Sciatic nerve (tissue), 2 donors: ENCODE measurements around the gene OR4D2. TPM values are rescaled to one million over a fixed set of nuclear protein-coding genes. Genes with fewer than 3 reads are reported as not detected.
"Not testable (repeated sequence)": the region's sequence is repeated elsewhere in the genome, so short reads cannot be mapped to it uniquely, and the experiment has no call there.

Experiments used
- ATAC-seq: fragments of 200-7000 bp; cut with Tn5 transposase; one replicate; pipeline ENCODE4 v1.9.1; 2020; ENCODE audit warnings: mild to moderate bottlenecking, moderate library complexity
- DNase-seq: peaks from one replicate; pipeline ENCODE4 v3.0.0-alpha.2; 2020; ENCODE audit warnings: low spot score
- intact Hi-C: fragments of 100-400 bp; cut with DNase I; formaldehyde crosslinking; loops from one replicate; pipeline ENCODE4 v1.14.2; 2022
- total RNA-seq: library from RNA; stranded (reverse); fragmentation: NEBNext Ultra II Directional; extraction: Animal tissue kit (Norgen Biotek cat#: 25700); gene quantifications from one replicate; pipeline ENCODE4 v1.2.1, GENCODE V29; 2021
- donor health status: DM: no; HTN: no; CAD: no.
- donor health status: DM: no; HTN: no; CAD: no.

Gene OR4D2
- not detected for total RNA-seq

DNA sequence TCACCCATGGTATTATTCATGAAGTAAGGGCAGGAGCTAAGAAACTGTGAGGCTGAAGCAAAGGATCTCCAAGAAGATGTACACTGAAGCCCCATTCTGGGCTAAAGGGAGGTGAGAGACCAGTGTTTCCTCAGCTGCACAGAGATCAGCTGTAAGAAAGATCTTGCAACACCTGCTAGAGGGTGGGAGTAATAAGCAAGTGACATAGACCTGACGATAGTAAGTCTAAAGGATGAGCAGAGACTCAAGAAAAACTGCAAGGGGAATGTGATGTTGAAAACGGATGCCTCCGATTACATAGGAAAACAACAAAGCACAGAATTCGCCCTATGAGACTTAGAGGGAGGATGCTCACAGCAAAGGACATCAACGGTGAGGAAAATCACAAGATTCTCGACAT lies at the start of gene OR4D2:
OR4D2 (plus strand) TSS at position 301 of the 400 bp plus-strand sequence. CDS start 2,674 bp downstream, outside the sequence.
- DNase-seq, result no peak
- no peak for ATAC-seq
- intact Hi-C loops, result no loop called here

GRCh38 chr17:58117382-58117781 lies 49.4 kb upstream of the OR4D2 start:
- intact Hi-C loops, result loop anchor here (10.0 kb wide), 1 partner anchor 263 kb away; the partner anchor contains the start of gene MRPS23
- no peak for ATAC-seq
- no peak for DNase-seq

GRCh38 chr17:58119491-58119890 lies 47.3 kb upstream of the OR4D2 start:
- DNase-seq, result no peak
- intact Hi-C loops, result loop anchor here (10.0 kb wide), 1 partner anchor 265 kb away; the partner anchor contains the start of gene MRPS23
- ATAC-seq, result no peak

DNA sequence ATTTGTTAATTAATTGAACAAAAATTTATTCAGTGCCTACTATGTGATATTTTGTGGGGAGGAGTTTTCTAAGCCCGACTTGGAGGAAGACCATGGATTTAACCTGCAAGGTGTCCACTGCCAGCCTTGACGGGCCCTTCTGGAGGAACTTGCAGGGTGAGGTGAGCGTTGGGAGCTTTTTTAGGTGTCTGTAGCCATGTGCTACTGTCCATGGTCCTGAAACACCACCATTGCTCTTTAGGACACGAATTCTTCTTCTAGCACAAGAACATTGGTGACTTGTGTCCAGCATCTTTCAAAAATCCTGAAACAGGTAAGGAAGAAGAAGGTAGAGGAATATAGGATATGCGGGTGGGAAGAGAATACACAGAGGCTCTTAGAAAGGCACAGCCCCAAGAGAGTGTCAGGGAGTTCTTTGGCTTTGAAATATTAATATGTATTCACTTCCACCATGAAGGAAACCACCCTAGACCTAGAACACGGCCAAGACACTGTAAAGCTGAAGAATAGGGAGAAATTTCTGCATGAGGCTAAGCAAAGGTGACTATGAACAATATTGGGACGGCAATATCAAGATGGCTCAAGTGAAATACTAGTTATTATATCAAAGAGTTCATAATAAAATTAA lies 46.5 kb upstream of the OR4D2 start:
- intact Hi-C loops, result no loop called here
- no peak for ATAC-seq
- no peak for DNase-seq

GRCh38 chr17:58121925-58122324 lies 44.9 kb upstream of the OR4D2 start:
- DNase-seq (no peak), ATAC-seq (no peak)
- intact Hi-C loops, result no loop called here

DNA sequence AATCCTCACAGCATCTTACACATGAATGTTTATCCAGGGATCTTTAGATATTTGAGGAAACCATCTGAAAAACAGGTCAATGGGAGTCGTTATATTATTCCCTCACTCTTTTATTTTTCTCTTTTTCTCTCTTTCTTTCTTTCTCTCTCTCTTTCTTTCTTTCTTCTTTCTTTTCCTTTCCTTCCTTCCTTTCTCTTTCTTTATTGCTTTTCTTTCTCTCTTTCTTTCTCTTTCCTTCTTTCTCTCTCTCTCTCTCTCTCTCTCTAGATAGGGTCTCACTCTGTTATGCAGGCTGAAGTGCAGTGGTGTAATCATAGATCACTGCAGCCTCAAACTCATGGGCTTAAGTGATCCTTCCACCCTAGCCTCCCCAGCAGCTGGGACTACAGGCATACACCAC lies 38.9 kb upstream of the OR4D2 start:
- intact Hi-C loops, result no loop called here
- ATAC-seq (no peak), DNase-seq (no peak)

DNA sequence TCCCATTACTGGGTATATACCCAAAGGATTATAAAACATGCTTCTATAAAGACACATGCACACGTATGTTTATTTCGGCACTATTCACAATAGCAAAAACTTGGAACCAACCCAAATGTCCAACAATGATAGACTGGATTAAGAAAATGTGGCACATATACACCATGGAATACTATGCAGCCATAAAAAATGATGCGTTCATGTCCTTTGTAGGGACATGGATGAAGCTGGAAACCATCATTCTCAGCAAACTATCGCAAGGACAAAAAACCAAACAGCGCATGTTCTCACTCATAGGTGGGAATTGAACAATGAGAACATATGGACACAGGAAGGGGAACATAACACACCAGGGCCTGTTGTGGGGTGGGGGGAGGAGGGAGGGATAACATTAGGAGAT lies 34.1 kb upstream of the OR4D2 start:
- ATAC-seq, DNase-seq, intact Hi-C loops: not testable (repeated sequence)

- ATAC-seq (no peak), DNase-seq (no peak)
- intact Hi-C loops, result no loop called here
Measured at GRCh38 chr17:58136669-58137279, 30.0 kb upstream of the OR4D2 start.

- no peak for ATAC-seq
- no peak for DNase-seq
- intact Hi-C loops, result no loop called here
Measured at GRCh38 chr17:58141505-58141904, 25.3 kb upstream of the OR4D2 start.

DNA sequence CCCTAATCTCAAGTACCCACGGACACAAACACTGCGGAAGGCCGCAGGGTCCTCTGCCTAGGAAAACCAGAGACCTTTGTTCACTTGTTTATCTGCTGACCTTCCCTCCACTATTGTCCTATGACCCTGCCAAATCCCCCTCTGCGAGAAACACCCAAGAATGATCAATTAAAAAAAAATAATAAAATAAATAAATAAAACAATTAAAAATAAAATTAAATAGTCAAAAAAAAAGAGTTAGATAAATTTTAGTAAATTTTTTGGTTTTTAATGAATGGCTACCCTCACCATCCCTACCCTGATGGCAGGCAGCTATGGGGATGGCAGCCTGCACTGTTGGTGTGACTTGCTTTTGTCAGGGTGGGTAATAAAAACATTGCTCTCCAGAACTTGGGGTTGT lies 23.4 kb upstream of the OR4D2 start:
- intact Hi-C loops, DNase-seq, ATAC-seq: not testable (repeated sequence)

GRCh38 chr17:58144801-58145200 lies 22.0 kb upstream of the OR4D2 start:
- intact Hi-C loops, result no loop called here
- no peak for DNase-seq
- no peak for ATAC-seq

GRCh38 chr17:58147930-58148434 lies 18.8 kb upstream of the OR4D2 start, which contains the start of gene OR4D1:
Gene OR4D1 (plus strand): TSS chr17:58148384. CDS start chr17:58155154, 6,770 bp downstream.
- intact Hi-C loops, result no loop called here
- ATAC-seq (no peak), DNase-seq (no peak)

DNA sequence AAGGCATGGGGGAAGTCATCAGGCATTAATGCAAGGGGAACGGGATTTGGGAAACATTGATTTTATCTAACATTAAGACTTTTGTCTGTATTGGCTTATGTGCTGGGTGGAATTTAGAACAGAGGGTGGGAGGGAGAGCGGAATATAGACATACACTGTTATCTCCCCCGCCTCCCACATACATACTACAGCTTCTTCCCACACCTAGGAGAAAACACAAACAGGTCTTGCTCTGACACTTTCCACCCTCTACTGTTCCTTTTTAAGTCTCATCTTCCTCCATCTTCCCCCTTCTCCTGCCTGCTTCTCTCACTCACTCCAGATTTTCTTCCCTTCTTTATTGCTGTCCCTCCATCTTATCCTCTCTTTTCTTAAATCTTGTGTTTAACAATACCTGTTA lies 18.2 kb upstream of the OR4D2 start:
- no peak for ATAC-seq
- no peak for DNase-seq
- intact Hi-C loops, result no loop called here

- DNase-seq, result no peak
- no peak for ATAC-seq
- intact Hi-C loops, result no loop called here
Measured at GRCh38 chr17:58150394-58150793, 16.4 kb upstream of the OR4D2 start.

DNA sequence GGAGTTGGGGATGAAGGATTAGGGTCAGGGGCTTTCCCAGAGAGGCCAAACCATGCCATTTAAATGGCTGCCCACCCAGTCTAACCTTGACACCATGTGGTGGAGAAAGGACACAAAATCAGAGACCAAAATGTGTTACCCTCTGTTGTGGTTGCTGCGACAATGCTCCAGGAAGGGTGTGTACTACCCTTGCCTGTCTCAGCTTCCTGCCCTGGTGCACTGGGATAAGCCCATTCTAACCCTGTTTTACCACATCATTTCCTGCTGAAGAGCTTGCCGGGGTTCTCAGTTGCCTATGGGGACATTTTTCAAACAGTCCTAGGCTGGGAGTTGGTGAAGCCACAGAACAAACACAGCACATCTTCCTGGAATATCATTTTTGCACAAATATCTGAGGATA lies 13.7 kb upstream of the OR4D2 start:
- DNase-seq (no peak), ATAC-seq (no peak)
- intact Hi-C loops, result no loop called here

DNA sequence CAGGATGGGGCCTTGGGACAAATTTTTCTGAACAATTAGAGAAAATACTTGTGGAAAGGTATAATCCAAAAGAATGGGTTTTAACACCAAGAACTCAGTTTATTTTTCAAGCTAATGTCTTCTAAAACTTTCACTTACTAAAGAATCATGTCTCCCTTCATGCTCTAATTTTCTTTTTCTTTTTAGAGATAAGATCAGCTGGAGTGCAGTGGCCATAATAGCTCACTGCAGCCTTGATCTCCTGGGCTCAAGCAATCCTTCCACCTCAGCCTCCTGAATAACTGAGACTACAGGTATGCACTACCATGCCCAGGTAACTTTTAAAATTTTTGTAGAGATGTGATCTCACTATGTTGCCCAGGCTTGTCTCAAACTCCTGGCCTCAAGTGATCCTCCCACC lies 13.1 kb upstream of the OR4D2 start:
- no peak for ATAC-seq
- intact Hi-C loops, result no loop called here
- no peak for DNase-seq

DNA sequence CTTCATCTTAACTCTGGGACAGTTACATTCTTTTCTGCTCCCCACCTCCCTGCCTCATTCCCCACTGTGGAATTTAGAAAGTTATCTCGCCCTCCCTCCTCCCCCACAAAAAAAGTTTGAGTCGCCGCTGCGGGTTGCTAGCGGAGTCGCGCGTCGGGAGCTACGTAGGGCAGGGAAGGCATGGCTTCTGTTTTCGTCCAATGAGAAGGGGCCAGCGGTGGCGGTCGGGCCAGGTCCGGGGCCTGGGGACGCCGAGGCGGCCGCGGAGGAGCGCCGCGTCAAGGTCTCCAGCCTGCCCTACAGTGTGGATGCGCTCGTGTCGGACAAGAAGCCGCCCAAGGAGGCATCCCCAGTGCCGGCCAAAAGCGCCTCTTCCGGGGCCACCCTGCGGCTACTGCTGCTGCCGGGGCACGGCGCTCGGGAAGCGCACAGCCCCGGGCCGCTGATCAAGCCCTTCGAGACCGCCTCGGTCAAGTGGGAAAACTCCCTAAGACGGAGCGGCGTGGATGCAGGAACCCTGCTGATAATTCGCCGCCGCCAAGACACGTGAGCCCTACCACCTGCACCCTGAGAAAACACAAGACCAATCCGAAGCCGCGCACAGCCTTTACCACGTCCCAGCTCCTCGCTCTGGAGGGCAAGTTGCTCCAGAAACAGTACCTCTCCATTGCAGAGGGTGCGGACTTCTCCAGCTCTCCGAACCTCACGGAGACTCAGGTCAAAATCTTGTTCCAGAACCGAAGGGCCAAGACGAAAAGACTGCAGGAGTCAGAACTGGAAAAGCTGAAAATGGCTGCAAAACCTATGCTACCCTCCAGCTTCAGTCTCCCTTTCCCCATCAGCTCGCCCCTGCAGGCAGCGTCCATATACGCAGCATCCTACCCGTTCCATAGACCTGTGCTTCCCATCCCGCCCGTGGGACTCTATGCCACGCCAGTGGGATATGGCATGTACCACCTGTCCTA lies 9.7 kb upstream of the OR4D2 start:
- intact Hi-C loops, result no loop called here
- DNase-seq, result no peak
- peak; percentile 10 for ATAC-seq

GRCh38 chr17:58158181-58158580 lies 8.6 kb upstream of the OR4D2 start:
- intact Hi-C loops, result no loop called here
- ATAC-seq, result no peak
- no peak for DNase-seq

- ATAC-seq (no peak), DNase-seq (no peak)
- intact Hi-C loops, result no loop called here
Measured at GRCh38 chr17:58161566-58161965, 5.2 kb upstream of the OR4D2 start.
